SK-N-MC (cell line): ENCODE measurements around the gene CHRM5.

Source experiments
- DNase-seq: peaks from one replicate; pipeline ENCODE4 v3.0.0-alpha.2; 2011; ENCODE audit warnings: low read depth, low spot score
- H3K27ac ChIP-seq: fragments of 200-600 bp; sonication (generic); 2 replicates; pipeline ENCODE4 v1.5.1; 2016; ENCODE audit warnings: mixed run types
- H3K36me3 ChIP-seq: fragments of 200-600 bp; sonication (generic); 2 replicates; pipeline ENCODE4 v1.6.1; 2017; ENCODE audit warnings: antibody characterized with exemption, low read length, mixed read lengths; ENCODE audit not compliant: insufficient read depth
- H3K4me3 ChIP-seq: fragments of 200-600 bp; sonication (generic); 2 replicates; pipeline ENCODE4 v1.5.1; 2016
- H3K9ac ChIP-seq: fragments of 200-600 bp; sonication (generic); 2 replicates; pipeline ENCODE4 v1.8.0; 2017; ENCODE audit warnings: mixed run types, mixed read lengths; ENCODE audit not compliant: insufficient read length
- H3K9me3 ChIP-seq: fragments of 200-600 bp; sonication (generic); 2 replicates; pipeline ENCODE4 v1.6.1; 2017; ENCODE audit warnings: low read depth, mild to moderate bottlenecking, antibody characterized with exemption, low read length, moderate library complexity, mixed read lengths
- EZH2 ChIP-seq: fragments of 200-600 bp; sonication (generic); IDR thresholded peaks from one replicate; pipeline ENCODE4 v1.6.1; 2017; ENCODE audit warnings: antibody characterized with exemption
- FOXP2 ChIP-seq: optimal IDR thresholded peaks from 2 replicates; pipeline ENCODE3; 2011; ENCODE audit warnings: mild to moderate bottlenecking, moderate library complexity; ENCODE audit not compliant: insufficient read depth; ENCODE audit errors: extremely low read length, control extremely low read depth
- POLR2AphosphoS5 ChIP-seq: IDR thresholded peaks from 2 replicates; pipeline ENCODE4 v1.6.1; 2012; ENCODE audit warnings: mild to moderate bottlenecking, low read depth, low read length, borderline replicate concordance

Gene CHRM5

DNA sequence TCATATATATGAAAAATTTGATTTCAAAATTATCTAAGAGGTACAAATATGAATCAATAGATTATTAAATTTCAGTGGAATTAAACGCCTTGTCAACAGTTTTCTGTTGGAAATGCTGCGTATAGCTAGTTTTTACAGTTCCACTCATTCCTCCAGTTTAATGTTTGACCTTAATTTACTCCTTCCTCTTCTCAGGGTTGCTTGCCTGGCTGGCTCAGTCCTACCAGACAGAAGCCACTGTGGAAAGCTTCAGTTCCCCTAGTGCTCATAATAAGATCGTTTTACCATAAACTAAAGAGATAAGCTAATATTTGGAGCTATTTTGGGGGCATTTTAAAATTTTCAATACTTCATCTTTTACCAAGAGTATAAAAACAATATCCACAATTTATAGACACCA is 110.6 kb downstream of the CHRM5 start:
- Histone ChIP-seq H3K36me3 (peaks cover 3% of the 10 kb centered on the region; the same call in 1 of the 2 replicates), H3K27ac (no peak overlapping the region), H3K9ac (no peak overlapping the region), H3K4me3 (no peak overlapping the region), H3K9me3 (no peaks in the 10 kb centered on the region)
- no peak for DNase-seq
- TF ChIP-seq FOXP2 (no peak), POLR2AphosphoS5 (no peak)

DNA sequence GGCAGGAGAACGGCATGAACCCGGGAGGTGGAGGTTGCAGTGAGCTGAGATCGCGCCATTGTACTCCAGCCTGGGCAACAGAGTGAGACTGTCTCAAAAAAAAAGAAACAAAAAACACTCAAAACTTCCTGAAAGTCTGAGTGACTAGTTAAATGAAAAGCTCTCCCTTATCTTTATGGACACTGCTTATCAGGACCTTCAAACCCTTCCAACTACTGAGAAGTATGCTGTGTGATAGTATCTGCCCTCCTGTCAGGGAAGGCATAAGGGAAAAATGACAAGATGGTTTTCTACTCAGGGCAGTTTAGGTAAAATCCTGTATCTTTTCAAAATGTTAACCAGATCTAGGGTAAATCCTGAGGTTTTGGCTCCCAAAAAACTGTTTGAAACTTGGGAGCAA is 111.6 kb downstream of the CHRM5 start:
- Histone ChIP-seq H3K36me3 (peaks cover 3% of the 10 kb centered on the region; the same call in 1 of the 2 replicates), H3K27ac (no peak overlapping the region), H3K4me3 (no peak overlapping the region), H3K9ac (no peak overlapping the region), H3K9me3 (no peaks in the 10 kb centered on the region)
- TF ChIP-seq EZH2: no peak
- no peak for TF ChIP-seq FOXP2
- no peak for TF ChIP-seq POLR2AphosphoS5
- no peak for DNase-seq

DNA sequence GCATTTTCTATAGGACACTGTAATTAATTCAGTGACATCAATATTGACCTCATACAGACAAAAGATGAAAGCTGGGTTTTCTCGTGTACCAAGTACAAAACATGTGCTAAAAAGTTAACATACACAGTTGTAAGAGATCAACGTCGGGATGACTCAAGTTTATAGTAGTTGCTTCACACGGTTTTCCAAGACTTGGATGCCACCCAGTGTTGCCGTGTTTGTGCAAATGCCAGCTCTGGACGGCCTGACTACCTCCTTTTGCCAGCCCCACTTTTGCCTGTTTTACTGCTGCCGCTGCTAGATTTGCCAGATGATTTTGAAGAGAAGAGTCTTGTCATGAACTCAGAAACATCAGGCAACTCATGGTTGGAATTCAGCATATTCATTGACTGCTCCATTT is 115.8 kb downstream of the CHRM5 start:
- no peak overlapping the region for H3K9ac ChIP-seq
- H3K4me3 ChIP-seq: no peak overlapping the region
- H3K27ac ChIP-seq: no peak overlapping the region
- DNase-seq: no peak
- no peak for TF ChIP-seq POLR2AphosphoS5
- TF ChIP-seq EZH2: no peak
- TF ChIP-seq FOXP2: no peak
- no peaks in the 10 kb centered on the region for H3K9me3 ChIP-seq
- H3K36me3 ChIP-seq: peaks cover 18% of the 10 kb centered on the region

DNA sequence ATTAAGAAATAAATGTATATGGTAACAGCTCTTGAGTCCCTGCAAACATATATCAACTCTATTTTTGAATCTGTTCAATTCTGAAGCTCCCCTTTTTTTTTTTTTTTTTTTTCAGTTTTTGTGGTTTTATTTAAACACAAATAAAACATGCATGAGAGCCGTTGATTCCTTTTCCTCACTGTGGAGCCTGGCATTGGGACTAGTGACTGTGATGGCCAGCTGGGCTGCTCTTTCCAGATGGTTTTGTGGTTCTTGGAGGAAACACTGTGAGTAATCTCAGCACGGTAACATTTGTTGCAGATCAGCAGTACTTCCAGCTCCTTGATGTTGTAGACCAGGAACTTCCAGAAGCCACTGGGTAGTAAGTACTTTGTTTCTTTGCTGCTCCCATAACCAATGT is 117.4 kb downstream of the CHRM5 start:
- Histone ChIP-seq H3K36me3 (peaks cover 28% of the 10 kb centered on the region), H3K9me3 (no peaks in the 10 kb centered on the region), H3K27ac (no peak overlapping the region), H3K9ac (no peak overlapping the region), H3K4me3 (no peak overlapping the region)
- no peak for DNase-seq
- TF ChIP-seq POLR2AphosphoS5: no peak
- TF ChIP-seq EZH2: no peak
- no peak for TF ChIP-seq FOXP2

DNA sequence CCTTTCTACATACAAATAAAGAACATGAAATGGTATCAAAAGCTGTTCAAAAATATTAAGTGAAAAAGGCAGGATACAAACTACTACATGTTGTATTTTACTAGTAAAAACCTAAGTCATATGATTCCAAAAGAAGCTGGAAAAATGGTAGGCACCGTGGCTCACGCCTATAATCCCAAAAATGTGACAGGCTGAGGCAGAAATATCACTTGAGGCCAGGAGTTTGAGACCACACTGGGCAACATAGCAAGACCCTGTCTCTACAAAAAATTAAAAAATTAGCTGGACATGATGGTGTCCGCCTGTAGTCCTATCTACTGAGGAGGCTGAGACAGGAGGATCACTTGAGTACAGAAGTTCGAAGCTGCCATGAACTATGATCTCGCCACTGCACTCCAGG is 131.6 kb downstream of the CHRM5 start:
- no peak for TF ChIP-seq FOXP2
- TF ChIP-seq EZH2: no peak
- TF ChIP-seq POLR2AphosphoS5: no peak
- Histone ChIP-seq H3K36me3 (peaks cover 4% of the 10 kb centered on the region), H3K27ac (no peak overlapping the region), H3K9me3 (no peaks in the 10 kb centered on the region), H3K9ac (peak overlapping the region; percentile 88), H3K4me3 (peak overlapping the region; percentile 96; the same call in 1 of the 2 replicates)
- DNase-seq: no peak

DNA sequence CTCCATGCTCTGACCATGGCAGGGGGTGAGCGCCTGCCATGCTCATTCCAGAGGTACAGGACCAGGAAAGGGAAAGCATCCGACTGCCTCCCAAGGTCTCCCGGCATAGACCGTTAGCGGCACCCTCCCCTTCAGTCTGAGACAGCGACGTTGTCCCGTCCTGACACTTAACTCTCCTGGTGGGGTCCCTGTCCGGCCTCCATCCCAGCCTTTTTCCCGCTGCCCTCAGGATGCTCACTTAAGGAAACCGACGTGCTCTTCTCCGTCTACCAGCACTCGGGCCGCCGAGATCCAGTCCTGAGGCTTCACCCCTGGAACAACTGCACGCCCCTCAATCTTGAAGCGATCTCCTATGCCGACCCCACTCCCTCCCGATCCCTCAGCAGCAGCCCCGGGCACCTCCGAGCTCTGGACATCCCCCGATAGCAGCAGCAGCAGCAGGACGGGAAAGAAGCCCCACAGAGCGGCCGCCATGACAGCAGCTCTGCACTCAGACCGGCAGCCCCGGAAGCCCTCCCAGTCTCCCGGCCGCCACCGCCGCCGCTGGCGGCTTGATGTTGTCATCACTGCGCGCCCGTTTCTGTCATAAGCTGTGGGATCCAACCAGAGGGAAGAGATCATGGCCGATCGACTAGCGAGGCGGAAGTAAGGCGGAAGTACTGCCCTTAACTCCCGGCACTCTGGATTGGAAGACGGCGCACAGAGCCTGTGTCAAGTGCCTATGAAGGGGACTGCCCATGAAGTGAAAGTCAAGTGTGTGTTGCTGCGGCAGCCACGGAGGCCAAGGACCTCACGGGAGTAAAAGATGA is 133.3 kb downstream of the CHRM5 start, which contains the start of the genes EMC7 and PGBD4:
Gene EMC7 (minus strand): TSS at position 497 of the 809 bp plus-strand sequence. CDS start 23 bp downstream, at position 474.
Gene PGBD4 (plus strand): TSS at position 718 of the 809 bp plus-strand sequence. CDS start 449 bp downstream, outside the sequence.
- peak; percentile 96 for DNase-seq
- H3K9me3 ChIP-seq: no peaks in the 10 kb centered on the region
- peak within 1 kb of the TSS; percentile 88 for H3K9ac ChIP-seq
- H3K36me3 ChIP-seq: no peaks in the 10 kb centered on the region
- H3K27ac ChIP-seq: peak within 1 kb of the TSS; percentile 71; the same call in 1 of the 2 replicates
- TF ChIP-seq FOXP2: peak; percentile 26
- no peak for TF ChIP-seq EZH2
- peak; percentile 87 for TF ChIP-seq POLR2AphosphoS5
- peak within 1 kb of the TSS; percentile 96 for H3K4me3 ChIP-seq

DNA sequence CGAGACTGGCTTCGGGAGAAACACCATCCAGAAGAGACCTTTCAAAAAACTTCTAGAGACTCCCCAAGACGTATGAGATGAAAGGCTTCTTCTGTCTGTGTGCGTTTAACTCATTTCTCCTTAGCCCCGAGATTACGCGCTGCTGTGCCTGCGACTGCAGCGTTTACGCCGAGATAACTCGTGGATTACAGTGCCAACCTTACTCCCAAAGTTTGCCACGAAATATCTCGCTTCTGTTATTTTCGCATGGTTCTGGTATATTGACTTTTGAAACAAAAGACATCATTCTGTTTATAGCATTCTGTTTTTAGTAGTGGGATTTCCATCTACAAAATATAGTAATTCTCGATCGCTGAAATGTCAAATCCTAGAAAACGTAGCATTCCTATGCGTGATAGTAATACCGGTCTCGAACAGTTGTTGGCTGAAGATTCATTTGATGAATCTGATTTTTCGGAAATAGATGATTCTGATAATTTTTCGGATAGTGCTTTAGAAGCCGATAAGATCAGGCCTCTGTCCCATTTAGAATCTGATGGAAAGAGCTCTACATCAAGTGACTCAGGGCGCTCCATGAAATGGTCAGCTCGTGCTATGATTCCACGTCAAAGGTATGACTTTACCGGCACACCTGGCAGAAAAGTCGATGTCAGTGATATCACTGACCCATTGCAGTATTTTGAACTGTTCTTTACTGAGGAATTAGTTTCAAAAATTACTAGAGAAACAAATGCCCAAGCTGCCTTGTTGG is 134.1 kb downstream of the CHRM5 start:
- no peak for DNase-seq
- TF ChIP-seq POLR2AphosphoS5 (no peak), FOXP2 (no peak), EZH2 (no peak)
- Histone ChIP-seq H3K27ac (peak overlapping the region; percentile 71; the same call in 1 of the 2 replicates), H3K9me3 (no peaks in the 10 kb centered on the region), H3K36me3 (no peaks in the 10 kb centered on the region), H3K4me3 (peak overlapping the region; percentile 96), H3K9ac (peak overlapping the region; percentile 79)

DNA sequence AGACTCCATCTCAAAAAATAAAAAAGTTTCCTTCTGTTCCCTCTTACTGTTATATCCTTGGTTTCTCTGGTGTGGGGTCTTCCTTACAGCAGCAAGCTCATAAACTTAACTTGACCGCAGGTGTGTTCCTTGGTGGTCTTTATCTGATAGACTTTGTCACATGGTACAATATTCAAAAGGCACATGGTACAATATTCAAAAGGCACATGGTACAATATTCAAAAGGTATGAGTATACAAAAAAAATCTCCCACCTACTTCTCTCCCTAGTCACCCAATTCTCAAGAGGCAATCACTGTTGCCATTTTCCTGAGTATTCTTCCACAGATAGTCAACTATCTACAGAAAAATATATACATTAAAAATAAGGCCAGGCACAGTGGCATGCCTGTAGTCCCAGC is 138.1 kb downstream of the CHRM5 start:
- no peak overlapping the region for H3K4me3 ChIP-seq
- H3K27ac ChIP-seq: no peak overlapping the region
- H3K9me3 ChIP-seq: no peaks in the 10 kb centered on the region
- no peak for DNase-seq
- TF ChIP-seq EZH2 (no peak), FOXP2 (no peak), POLR2AphosphoS5 (no peak)
- H3K9ac ChIP-seq: no peak overlapping the region
- no peaks in the 10 kb centered on the region for H3K36me3 ChIP-seq
